Muscle of arm (tissue), 14 donors: ENCODE measurements around the gene PRSS58. TPM values are rescaled to one million over a fixed set of nuclear protein-coding genes. Genes with fewer than 3 reads are reported as not detected.

Experiments
- DNase-seq: peaks from one replicate; pipeline ENCODE4 v3.0.0-alpha.2; 2013
- long read RNA-seq, 11 donors: transcript quantifications; one replicate each; lab custom pipeline, GENCODE V29; 2026
- polyA plus RNA-seq, 12 donors: library from polyadenylated mRNA; unstranded; fragments of 120-200 nt; gene quantifications; one replicate each; pipeline ENCODE4 v1.2.1, GENCODE V29; 2013; ENCODE audit not compliant: insufficient read length in 12 of 12

PRSS58 gene, protein sequence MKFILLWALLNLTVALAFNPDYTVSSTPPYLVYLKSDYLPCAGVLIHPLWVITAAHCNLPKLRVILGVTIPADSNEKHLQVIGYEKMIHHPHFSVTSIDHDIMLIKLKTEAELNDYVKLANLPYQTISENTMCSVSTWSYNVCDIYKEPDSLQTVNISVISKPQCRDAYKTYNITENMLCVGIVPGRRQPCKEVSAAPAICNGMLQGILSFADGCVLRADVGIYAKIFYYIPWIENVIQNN
- polyA plus RNA-seq, result not detected
- long read RNA-seq, donor 1, result 0 reads
- long read RNA-seq, donor 2, result 0 reads
- long read RNA-seq, donor 3, result 0 reads
- long read RNA-seq, donor 4, result 0 reads
- long read RNA-seq, donor 5, result 0 reads
- long read RNA-seq, donor 6, result 0 reads
- long read RNA-seq, donor 7, result 0 reads
- long read RNA-seq, donor 8, result 0 reads
- long read RNA-seq, donor 9, result 0 reads
- long read RNA-seq, donor 10, result 0 reads
- long read RNA-seq, donor 11, result 0 reads

DNA sequence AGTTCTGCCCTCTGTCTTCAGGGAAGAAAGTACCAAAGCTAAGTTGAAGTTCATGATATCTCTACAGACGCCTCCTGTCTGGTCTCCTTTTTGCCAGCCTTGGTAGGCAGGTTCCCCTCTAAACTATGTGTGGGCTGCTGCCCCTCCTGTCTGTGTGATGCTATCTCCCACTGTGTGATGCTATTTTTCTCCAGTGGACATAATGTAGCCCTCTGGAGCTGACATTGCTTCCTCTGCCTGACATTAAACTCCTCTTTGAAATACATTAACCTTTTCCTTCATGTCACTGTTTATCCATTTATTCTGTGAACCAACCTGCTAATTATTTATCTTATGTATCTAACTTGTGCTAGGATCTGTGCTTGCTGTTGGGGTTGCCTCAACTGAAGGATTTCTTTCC is at the start of gene PRSS58:
Gene PRSS58, minus strand, starts transcription at position 101 of the 400 bp plus-strand sequence. CDS start 351 bp downstream, outside the sequence.
- no peak for DNase-seq

DNA sequence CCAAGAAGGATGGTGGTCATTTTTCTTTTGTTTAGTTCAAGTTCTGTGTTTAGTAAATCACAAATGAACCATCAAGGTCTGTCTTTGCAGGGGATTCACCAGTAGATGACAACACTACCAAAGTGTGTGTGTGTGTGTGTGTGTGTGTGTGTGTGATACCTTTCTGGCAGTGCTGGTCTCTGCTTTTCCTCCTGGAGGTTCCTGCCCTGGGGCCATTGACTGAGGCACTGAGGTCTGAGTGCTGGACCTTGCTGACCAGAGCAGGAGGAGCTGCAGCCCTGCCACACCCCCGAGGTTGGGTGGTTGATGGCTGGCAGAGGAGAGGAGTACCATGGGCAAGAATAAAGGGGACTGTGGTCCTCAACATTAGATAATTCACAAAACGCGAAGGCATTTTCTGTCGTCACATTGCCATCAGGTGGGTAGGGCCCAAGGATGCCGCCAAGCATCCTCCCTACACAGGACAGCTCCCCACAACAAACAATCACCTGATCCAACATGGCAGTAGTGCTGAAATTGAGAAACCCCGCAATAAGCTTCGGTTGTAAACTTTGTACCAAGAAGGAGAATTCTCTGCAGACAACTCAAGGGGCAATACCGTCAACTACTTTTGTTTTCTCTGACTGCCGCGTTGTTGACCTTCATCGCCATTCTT is 49.5 kb upstream of the PRSS58 start:
- no peak for DNase-seq

DNA sequence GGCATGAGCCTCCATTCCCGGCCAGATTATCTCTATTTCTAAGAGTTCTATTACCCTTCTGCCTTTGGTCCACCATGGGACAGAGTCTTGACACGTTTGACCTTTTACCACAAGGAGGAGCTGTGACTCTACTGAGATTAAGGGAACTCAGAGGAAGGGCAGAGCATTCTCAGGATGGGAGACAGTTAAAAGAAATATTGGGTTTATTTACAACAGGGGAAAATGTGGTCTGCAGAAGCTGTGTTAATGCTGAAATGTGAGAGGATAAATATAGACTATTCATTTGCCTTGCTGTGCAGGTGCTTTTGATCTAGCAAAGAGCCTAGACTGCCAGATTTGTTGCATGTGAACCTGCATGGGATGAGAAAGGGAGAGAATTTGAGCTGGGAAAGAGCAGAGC is 45.8 kb upstream of the PRSS58 start:
- DNase-seq, result no peak

GRCh38 chr7:142301923-142302550 is 44.2 kb upstream of the PRSS58 start:
- DNase-seq, result no peak

DNA sequence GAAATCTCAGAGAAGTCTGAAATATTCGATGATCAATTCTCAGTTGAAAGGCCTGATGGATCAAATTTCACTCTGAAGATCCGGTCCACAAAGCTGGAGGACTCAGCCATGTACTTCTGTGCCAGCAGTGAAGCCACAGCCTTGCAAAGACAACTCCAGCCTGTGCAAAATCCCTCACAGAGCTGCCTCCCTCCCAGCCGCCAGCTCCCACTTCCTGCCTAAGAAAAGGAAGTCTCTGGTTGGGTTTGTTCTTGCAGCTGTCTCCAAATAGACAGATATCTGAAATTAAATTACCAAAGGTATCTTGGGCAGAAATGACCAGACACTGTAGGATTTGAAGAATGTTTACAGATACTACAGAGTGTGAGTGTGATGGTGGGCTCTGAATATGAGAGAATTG is 43.4 kb upstream of the PRSS58 start:
- DNase-seq, result no peak

DNA sequence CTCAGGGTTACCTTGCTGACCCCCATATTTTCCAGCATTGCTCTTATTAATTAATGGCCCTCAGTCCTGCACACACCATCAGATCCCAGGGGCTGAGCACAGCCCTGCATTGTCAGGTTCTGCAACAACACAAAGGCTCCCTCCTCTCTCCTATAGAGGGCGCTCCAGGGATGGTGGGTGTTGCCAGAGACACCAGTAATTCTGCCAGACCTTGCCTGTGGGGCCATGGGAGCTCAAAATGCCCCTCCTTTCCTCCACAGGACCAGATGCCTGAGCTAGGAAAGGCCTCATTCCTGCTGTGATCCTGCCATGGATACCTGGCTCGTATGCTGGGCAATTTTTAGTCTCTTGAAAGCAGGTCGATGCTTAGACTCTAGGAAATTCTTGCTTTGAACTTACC is 42.8 kb upstream of the PRSS58 start:
- no peak for DNase-seq

DNA sequence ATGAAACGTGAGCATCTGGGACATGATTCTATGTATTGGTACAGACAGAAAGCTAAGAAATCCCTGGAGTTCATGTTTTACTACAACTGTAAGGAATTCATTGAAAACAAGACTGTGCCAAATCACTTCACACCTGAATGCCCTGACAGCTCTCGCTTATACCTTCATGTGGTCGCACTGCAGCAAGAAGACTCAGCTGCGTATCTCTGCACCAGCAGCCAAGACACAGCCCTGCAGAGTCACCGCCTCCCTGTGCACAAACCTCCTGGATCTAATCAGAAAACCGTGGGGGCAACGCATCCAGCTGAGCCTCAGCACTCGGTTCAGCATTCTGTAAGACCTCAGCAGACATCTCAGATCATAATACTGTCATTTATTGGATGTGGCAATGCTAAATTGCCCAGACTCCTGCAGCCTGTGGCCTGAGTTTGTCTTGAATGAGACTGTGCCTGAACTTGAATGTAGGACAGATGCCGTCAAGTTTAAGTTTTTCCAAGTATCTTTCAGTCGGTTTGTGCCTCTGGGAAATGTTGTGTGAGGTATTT is 41.5 kb upstream of the PRSS58 start:
- DNase-seq, result no peak

DNA sequence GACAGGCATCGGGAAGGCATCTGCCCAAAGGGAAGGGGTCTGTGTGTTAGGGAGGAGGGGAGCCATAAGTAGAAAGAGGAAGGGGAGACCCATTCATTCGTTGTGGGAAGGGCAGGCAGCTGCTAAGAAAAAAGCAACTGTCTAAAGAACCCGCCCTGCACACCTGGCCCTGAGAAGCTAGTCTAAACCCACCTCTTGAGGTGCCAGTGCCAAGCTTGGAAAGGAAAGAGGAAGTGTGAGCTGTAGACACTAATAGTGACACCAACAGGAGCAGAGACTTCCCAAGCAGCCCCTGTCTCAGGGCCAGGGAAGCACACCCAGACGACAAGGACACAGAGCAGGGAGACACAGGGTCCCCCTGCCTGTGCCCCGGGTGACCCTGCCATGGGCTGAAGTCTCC is 40.8 kb upstream of the PRSS58 start:
- no peak for DNase-seq

DNA sequence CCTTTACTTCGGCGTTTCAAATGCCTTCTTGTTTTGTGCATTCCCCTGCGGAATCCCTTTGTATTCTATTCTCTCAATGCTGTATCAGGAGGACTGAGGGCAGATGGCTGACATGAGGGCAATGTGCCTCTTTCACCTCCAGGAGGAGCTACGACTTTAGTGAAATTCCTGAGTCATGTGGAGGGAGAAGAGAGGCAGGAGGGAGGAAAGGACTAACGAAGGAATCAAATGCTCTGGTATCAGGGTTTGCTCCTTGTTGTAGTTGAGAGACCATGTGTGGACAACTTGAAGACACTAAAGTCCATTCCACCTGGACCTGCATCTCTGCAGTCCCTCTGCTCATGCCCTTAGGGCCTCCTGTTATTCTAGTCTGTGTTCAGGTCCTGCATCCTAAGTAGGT is 40.2 kb upstream of the PRSS58 start:
- DNase-seq, result no peak

DNA sequence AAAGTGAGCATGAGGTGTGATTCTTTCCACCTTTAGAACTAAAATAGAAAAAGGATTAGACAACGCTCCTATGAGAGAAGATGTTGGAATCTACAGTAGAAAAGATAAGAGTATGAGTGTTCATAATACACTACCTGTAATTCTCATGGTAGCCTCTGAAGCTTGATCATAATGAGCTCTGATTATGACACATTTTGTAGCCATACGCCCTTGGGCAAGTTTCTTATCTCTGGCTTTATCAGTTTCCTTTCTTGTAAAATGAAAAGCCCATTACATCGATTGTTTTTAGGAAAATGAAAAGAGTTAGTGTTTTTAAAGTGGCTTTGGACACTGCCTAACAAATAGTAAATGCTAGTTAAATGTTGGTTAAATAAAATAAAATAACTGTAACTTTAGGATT is 22.4 kb upstream of the PRSS58 start:
- DNase-seq, result no peak

DNA sequence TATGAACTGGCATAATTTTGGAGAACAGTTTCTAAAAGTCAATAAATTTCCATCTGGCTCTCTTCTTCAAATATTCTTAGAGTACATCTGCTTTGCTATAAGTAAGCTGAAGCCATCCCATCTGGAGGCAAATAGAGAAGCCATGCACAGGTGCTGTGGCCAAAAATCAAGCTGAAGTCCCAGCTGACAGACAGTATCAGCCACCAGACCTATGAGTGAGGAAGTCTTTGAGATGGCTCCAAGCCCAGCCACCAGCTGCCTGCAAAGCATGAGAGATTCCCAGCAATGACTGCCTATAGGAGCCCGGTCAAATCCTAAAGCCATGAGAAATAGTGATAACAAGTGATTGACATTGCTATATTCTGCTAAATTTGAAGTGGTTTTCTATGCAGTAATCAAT is 21.7 kb upstream of the PRSS58 start:
- no peak for DNase-seq

DNA sequence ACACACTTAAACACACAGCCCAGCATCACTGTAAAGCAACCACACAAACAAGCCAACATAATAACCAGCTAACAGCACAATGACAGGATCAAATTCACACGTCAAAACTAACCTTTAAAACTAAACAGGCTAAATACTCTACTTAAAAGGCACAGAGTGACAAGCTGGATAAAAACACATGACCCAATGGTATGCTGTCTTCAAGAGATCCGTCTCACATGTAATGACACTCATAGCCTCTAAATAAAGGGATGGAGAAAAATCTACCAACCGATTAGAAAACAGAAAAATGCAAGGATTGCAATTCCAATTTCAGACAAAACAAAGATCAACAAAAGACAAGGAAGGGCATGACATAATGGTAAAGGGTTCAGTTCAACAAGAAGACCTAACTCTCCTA is 17.2 kb upstream of the PRSS58 start:
- no peak for DNase-seq

GRCh38 chr7:142272841-142273240 is 15.0 kb upstream of the PRSS58 start:
- DNase-seq, result no peak

GRCh38 chr7:142263598-142264380 is 5.9 kb upstream of the PRSS58 start:
- DNase-seq, result no peak

- no peak for DNase-seq
Observed at GRCh38 chr7:142250705-142251104, 7.2 kb downstream of the PRSS58 start.

GRCh38 chr7:142249918-142250317 is 7.9 kb downstream of the PRSS58 start:
- no peak for DNase-seq

- DNase-seq, result no peak
Observed at GRCh38 chr7:142248166-142249160, 9.4 kb downstream of the PRSS58 start.

DNA sequence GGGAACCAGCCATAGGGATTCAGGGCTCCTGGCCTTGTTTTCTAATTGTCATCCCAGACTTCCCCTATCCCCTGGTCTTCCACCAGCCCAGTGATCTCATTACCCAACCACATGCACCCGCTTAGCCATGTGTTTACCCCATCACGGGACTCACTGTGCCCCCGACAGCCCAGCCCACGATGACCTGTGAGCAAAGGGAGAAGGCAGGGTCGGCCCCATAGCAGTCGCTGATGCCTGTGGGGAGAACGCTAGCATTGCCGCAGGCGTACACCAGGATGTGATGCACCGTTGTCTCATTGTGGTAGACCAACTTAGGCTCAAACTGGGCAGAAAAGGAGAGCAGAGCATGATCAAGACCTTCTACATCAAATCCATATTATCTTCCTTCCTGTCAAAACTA is 14.0 kb downstream of the PRSS58 start:
- no peak for DNase-seq

- DNase-seq, result no peak
Observed at GRCh38 chr7:142240546-142240945, 17.3 kb downstream of the PRSS58 start.

GRCh38 chr7:142231716-142232115 is 26.1 kb downstream of the PRSS58 start:
- no peak for DNase-seq
